Cardiac muscle cell (in vitro differentiated cells and primary cell): ENCODE measurements around the gene CAMKMT. TPM values are rescaled to one million over a fixed set of nuclear protein-coding genes. Genes with fewer than 3 reads are reported as not detected.
A peak's percentile ranks its signal among the peaks of the same experiment; 100 is the strongest.

Experiments used
- DNase-seq, 2 donors: peaks; one replicate each; pipeline versions ENCODE4 v3.0.0 to v3.0.0-alpha.2; 2010 to 2017; ENCODE audit warnings: low read depth in 1 of 2, low spot score in 1 of 2
- H3K27ac ChIP-seq: fragments of 200-600 bp; sonication (generic); 2 replicates; pipeline ENCODE4 v1.5.1; 2016
- H3K27me3 ChIP-seq: fragments of 200-600 bp; sonication (generic); 2 replicates; pipeline ENCODE4 v1.6.0; 2016; ENCODE audit warnings: control low read depth
- H3K36me3 ChIP-seq: fragments of 200-600 bp; sonication (generic); 2 replicates; pipeline ENCODE4 v1.5.1; 2016; ENCODE audit warnings: control low read depth
- H3K4me1 ChIP-seq: fragments of 200-600 bp; sonication (generic); 2 replicates; pipeline ENCODE4 v1.8.1; 2017; ENCODE audit warnings: low read depth, mild to moderate bottlenecking, mixed run types
- H3K4me3 ChIP-seq: fragments of 200-600 bp; sonication (generic); 2 replicates; pipeline ENCODE4 v1.5.1; 2016; ENCODE audit warnings: mild to moderate bottlenecking
- H3K9me3 ChIP-seq: fragments of 200-600 bp; sonication (generic); 2 replicates; pipeline ENCODE4 v1.5.1; 2017; ENCODE audit warnings: low read depth, mild to moderate bottlenecking, control low read depth
- polyA plus RNA-seq: library from polyadenylated mRNA; unstranded; fragments of >200 nt; fragmentation: Nextera tagmentation; extraction: Ambion mirVana; gene quantifications from 2 replicates; pipeline ENCODE4 v1.2.1, GENCODE V29; 2016
- total RNA-seq: library from RNA; depleted of rRNA; stranded (reverse); fragments of >200 nt; gene quantifications from 2 replicates; pipeline ENCODE4 v1.2.3, GENCODE V29; 2016
- TF ChIP-seq, protein P1 (sequence below): IDR thresholded peaks from 2 replicates; pipeline ENCODE4 v1.5.1; 2012; ENCODE audit warnings: low read depth, mild to moderate bottlenecking, low read length

Gene CAMKMT
- total and polyA plus RNA-seq, 2 experiments from 2014 or later = 16.9 to 20.6 TPM

DNA sequence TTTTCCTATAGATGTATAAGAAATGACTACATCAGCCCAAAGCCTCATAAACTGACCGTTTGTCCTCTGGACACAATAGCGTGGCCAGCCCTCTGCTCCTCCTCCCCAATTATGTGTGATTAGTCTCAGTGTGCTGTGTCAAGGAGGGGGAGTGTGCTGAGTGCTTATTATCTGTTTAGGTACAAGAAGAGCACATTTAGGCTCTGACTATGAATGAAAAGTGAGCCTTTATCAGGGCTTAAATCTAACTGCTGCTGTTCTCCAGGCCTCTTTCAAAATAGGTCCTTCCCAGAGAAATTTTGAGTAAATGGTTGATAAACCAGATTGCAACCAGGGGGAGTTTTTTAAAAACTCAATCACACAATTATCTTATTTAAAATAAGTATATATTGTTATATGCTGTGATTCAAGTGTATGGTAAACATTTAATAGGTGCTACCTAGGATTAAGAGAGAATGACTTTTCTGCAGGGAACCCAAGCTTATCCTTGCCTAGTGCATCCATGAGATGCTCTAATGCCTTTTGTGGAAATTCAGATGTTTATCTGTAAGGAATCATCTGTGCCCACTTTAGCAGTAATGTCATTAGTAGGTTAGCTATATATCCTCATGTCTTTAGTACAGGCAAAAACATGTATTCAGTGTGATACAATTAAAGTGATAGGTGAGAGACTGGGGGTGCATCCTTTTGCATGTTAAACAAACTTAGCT, 411.1 kb downstream of the CAMKMT start:
- Histone ChIP-seq H3K9me3 (no peaks in the 10 kb centered on the region), H3K4me1 (peaks cover 14% of the 10 kb centered on the region), H3K27ac (no peak overlapping the region), H3K4me3 (no peak overlapping the region), H3K27me3 (peaks cover 65% of the 10 kb centered on the region), H3K36me3 (no peaks in the 10 kb centered on the region)
- TF ChIP-seq, protein P1, sequence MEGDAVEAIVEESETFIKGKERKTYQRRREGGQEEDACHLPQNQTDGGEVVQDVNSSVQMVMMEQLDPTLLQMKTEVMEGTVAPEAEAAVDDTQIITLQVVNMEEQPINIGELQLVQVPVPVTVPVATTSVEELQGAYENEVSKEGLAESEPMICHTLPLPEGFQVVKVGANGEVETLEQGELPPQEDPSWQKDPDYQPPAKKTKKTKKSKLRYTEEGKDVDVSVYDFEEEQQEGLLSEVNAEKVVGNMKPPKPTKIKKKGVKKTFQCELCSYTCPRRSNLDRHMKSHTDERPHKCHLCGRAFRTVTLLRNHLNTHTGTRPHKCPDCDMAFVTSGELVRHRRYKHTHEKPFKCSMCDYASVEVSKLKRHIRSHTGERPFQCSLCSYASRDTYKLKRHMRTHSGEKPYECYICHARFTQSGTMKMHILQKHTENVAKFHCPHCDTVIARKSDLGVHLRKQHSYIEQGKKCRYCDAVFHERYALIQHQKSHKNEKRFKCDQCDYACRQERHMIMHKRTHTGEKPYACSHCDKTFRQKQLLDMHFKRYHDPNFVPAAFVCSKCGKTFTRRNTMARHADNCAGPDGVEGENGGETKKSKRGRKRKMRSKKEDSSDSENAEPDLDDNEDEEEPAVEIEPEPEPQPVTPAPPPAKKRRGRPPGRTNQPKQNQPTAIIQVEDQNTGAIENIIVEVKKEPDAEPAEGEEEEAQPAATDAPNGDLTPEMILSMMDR = no peak
- no peak for DNase-seq

DNA sequence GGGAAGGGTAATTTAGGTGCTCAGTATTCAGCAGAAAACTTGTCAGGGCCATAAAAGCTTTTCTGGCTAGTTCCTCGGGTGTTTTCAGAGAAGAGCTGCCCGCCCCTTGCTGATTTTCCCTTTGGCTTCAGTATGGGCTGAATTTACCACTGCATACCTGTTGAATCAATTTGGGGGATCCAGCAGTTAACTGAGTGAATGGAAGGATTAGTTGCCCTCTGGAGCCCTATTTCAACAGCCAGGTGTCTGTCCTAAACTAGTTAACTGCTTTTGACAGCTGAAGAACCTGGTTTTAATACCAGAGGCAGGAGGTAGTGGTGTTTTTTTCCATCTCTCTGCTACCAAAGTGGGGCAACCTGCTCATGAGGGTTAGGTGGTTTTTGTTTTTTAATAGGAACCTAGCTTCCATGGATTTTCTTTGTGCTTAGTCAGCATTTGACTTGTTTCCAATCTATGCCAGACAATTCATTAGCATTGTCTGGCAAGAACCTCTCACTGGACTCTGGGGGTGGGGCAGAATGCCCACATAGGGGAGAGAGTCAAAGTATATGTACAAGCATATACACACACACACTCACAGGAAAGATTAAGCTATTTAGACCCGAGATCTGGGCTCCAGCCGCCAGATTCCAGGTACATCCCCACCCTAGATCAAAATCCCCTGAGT, 413.2 kb downstream of the CAMKMT start:
- no peaks in the 10 kb centered on the region for H3K36me3 ChIP-seq
- H3K27ac ChIP-seq = no peak overlapping the region
- no peaks in the 10 kb centered on the region for H3K9me3 ChIP-seq
- H3K27me3 ChIP-seq = peaks cover 65% of the 10 kb centered on the region
- H3K4me1 ChIP-seq = peaks cover under 1% of the 10 kb centered on the region
- no peak overlapping the region for H3K4me3 ChIP-seq
- DNase-seq = no peak
- TF ChIP-seq, protein P1 = no peak

DNA sequence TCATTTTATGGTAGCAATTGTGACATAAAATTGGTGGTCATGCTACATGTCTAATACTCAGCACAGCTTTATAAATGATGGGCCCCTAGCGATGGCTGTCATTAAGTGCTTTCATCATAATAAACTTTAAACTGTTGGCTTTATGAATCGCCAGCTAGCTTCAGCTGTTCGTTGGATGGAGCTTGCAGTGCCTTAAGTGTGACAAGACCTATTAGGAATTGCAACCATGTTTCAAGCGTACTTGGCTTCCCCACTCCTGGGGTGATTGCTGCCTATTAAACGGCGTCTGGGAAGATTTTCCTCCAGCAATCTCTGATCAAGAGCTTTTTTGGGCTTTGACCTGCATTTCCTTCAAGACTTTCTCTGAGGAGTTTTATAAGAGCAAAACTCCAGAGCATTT, 415.3 kb downstream of the CAMKMT start:
- Histone ChIP-seq H3K4me1 (no peaks in the 10 kb centered on the region), H3K27ac (no peak overlapping the region), H3K9me3 (no peaks in the 10 kb centered on the region), H3K27me3 (peaks cover 55% of the 10 kb centered on the region), H3K36me3 (no peaks in the 10 kb centered on the region), H3K4me3 (no peak overlapping the region)
- TF ChIP-seq, protein P1 = no peak
- DNase-seq = no peak

DNA sequence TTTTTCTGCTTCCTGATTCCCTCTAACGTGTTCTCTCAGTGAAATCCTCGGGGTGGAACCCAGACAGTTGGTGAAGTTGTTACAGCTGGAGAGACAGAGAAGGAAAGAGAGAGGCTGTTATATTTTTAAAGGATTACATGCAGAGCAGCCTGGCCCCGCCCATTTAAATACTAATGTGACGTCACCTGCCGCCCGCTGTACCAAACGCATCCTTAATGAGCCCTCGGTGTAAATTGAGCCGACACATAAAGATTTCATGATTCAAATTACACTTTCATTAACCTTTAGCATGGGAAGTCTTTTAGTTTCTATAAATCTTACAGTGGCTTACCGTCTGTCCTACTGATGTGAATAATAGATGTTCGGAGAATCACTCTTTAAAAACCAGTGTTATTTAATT, 415.8 kb downstream of the CAMKMT start:
- H3K27ac ChIP-seq = no peak overlapping the region
- peaks cover 55% of the 10 kb centered on the region for H3K27me3 ChIP-seq
- TF ChIP-seq, protein P1 = no peak

DNA sequence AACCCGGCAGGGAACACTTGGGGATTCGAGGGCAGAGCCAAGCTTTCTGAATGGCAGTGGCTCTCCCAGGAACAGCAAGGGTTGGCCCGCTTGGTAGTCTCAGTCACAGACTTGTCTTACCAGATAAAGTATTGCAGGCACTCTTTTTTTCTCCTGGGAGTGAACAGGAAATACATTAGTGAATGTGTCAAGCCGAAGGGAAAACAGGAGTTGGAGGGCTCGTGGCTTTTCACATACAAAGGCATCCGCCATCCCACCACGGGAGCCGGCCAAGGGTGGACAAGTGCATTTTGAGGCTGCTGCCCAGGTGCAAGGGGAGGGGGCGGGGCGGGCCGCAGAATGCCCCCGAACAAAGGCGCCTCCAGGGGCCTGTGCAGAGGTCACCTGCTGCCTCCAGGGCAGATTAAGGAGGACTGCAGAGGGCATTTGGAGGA, 416.5 kb downstream of the CAMKMT start:
- Histone ChIP-seq H3K27ac (no peak overlapping the region), H3K4me3 (no peak overlapping the region), H3K4me1 (no peaks in the 10 kb centered on the region), H3K27me3 (peaks cover 54% of the 10 kb centered on the region), H3K9me3 (no peaks in the 10 kb centered on the region), H3K36me3 (no peaks in the 10 kb centered on the region)
- TF ChIP-seq, protein P1 = no peak
- DNase-seq = peak; percentile 30 to 36

More for the DNA sequence above, 415.8 kb downstream of the CAMKMT start:
- Histone ChIP-seq H3K4me1 (no peaks in the 10 kb centered on the region), H3K36me3 (no peaks in the 10 kb centered on the region), H3K4me3 (no peak overlapping the region), H3K9me3 (no peaks in the 10 kb centered on the region)
- DNase-seq = peak in 1 of 2 donors; percentile 22
